Keratinocyte (primary cell): ENCODE measurements around the gene CELA1.

ENCODE experiments used
- EZH2 ChIP-seq: IDR thresholded peaks from one replicate; pipeline ENCODE4 v1.6.1; 2012; ENCODE audit warnings: inconsistent platforms, mild to moderate bottlenecking, low read length, moderate library complexity
- TF ChIP-seq, protein P1 (sequence below), 3 experiments: IDR thresholded peaks in 1 of 3; conservative IDR thresholded peaks in 1 of 3; optimal IDR thresholded peaks in 1 of 3; 2 replicates in 2 of 3; 3 replicates in 1 of 3; pipeline versions ENCODE3 to v1.5.1; 2011; ENCODE audit warnings: low read length in 3 of 3, mild to moderate bottlenecking in 3 of 3, moderate library complexity in 2 of 3, control low read depth in 1 of 3, inconsistent platforms in 1 of 3; ENCODE audit not compliant: insufficient read depth in 2 of 3; ENCODE audit errors: extremely low read depth in 1 of 3

GRCh38 chr12:51349026-51349425 is 2.5 kb upstream of the CELA1 start:
- no peak for TF ChIP-seq EZH2
- TF ChIP-seq, protein P1, sequence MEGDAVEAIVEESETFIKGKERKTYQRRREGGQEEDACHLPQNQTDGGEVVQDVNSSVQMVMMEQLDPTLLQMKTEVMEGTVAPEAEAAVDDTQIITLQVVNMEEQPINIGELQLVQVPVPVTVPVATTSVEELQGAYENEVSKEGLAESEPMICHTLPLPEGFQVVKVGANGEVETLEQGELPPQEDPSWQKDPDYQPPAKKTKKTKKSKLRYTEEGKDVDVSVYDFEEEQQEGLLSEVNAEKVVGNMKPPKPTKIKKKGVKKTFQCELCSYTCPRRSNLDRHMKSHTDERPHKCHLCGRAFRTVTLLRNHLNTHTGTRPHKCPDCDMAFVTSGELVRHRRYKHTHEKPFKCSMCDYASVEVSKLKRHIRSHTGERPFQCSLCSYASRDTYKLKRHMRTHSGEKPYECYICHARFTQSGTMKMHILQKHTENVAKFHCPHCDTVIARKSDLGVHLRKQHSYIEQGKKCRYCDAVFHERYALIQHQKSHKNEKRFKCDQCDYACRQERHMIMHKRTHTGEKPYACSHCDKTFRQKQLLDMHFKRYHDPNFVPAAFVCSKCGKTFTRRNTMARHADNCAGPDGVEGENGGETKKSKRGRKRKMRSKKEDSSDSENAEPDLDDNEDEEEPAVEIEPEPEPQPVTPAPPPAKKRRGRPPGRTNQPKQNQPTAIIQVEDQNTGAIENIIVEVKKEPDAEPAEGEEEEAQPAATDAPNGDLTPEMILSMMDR (optimal IDR thresholded peaks at IDR 0.05 in 1 of 3, IDR thresholded peaks at IDR 0.05 in 1 of 3, conservative IDR thresholded peaks at IDR 0.05 in 1 of 3; ENCODE audit: extremely low read depth in 1 of 3, insufficient read depth in 2 of 3, low read length in 3 of 3), result no peak
